ENCODE data around the gene BCL6B.

BCL6B gene

GRCh38 chr17:7011415-7011814 lies 11.4 kb upstream of the BCL6B start:
- no peak for DNase-seq

GRCh38 chr17:7011942-7012254 lies 11.0 kb upstream of the BCL6B start:
- no peak for DNase-seq

GRCh38 chr17:7014261-7014994 lies 8.4 kb upstream of the BCL6B start:
- DNase-seq: peak; percentile 87

GRCh38 chr17:7014995-7015958 lies 7.6 kb upstream of the BCL6B start:
- no peak for DNase-seq

- no peak for DNase-seq
Observed at GRCh38 chr17:7016418-7016817, 6.4 kb upstream of the BCL6B start.

GRCh38 chr17:7016886-7017826 lies 5.7 kb upstream of the BCL6B start:
- DNase-seq: no peak

GRCh38 chr17:7017827-7018200 lies 5.0 kb upstream of the BCL6B start:
- DNase-seq: no peak

GRCh38 chr17:7018331-7018964 lies 4.4 kb upstream of the BCL6B start:
- DNase-seq: no peak

GRCh38 chr17:7019367-7019766 lies 3.5 kb upstream of the BCL6B start:
- no peak for DNase-seq

GRCh38 chr17:7019839-7020519 lies 2.9 kb upstream of the BCL6B start:
- DNase-seq: peak; percentile 20

- DNase-seq: no peak
Observed at GRCh38 chr17:7020894-7021664, 1.8 kb upstream of the BCL6B start.

GRCh38 chr17:7021993-7022778 lies 664 bp upstream of the BCL6B start:
- no peak for DNase-seq

GRCh38 chr17:7023576-7024401 lies 939 bp downstream of the BCL6B start:
- DNase-seq: no peak

- no peak for DNase-seq
Observed at GRCh38 chr17:7024402-7024785, 1.5 kb downstream of the BCL6B start.

GRCh38 chr17:7025245-7025644 lies 2.4 kb downstream of the BCL6B start:
- DNase-seq: no peak

GRCh38 chr17:7026471-7027115 lies 3.7 kb downstream of the BCL6B start:
- DNase-seq: no peak

GRCh38 chr17:7027335-7027734 lies 4.5 kb downstream of the BCL6B start:
- no peak for DNase-seq

GRCh38 chr17:7029096-7029495 lies 6.2 kb downstream of the BCL6B start:
- no peak for DNase-seq

- no peak for DNase-seq
Observed at GRCh38 chr17:7029659-7030058, 6.8 kb downstream of the BCL6B start.
